ENCODE results near the gene CDH18.

GRCh38 chr5:19986031-19986619, 1.9 kb downstream of the CDH18 start:
- TF ChIP-seq ZNF670 (CRISPR knock-in tag; IDR thresholded peaks at IDR 0.05; ENCODE audit: borderline replicate concordance) = no peak
- TF ChIP-seq NFAT5 (CRISPR knock-in tag; IDR thresholded peaks at IDR 0.05) = no peak
- no peak for TF ChIP-seq ZNF782 (CRISPR knock-in tag; IDR thresholded peaks at IDR 0.05; ENCODE audit: borderline replicate concordance)
- TF ChIP-seq RNF219 (CRISPR knock-in tag; IDR thresholded peaks at IDR 0.05) = no peak
- TF ChIP-seq ATF1 (CRISPR knock-in tag; IDR thresholded peaks at IDR 0.05) = no peak
- TF ChIP-seq TFAP4 (IDR thresholded peaks at IDR 0.05; ENCODE audit: borderline replicate concordance, low read depth) = no peak
